Measurements from ENCODE around the gene SLC16A10. TPM values are rescaled to one million over a fixed set of nuclear protein-coding genes. Genes with fewer than 3 reads are reported as not detected.
"Not testable (repeated sequence)": the region's sequence is repeated elsewhere in the genome, so short reads cannot be mapped to it uniquely, and the experiment has no call there.

The SLC16A10 gene
- total RNA-seq, 1 donor from 2014 or later, result 0.02 TPM

DNA sequence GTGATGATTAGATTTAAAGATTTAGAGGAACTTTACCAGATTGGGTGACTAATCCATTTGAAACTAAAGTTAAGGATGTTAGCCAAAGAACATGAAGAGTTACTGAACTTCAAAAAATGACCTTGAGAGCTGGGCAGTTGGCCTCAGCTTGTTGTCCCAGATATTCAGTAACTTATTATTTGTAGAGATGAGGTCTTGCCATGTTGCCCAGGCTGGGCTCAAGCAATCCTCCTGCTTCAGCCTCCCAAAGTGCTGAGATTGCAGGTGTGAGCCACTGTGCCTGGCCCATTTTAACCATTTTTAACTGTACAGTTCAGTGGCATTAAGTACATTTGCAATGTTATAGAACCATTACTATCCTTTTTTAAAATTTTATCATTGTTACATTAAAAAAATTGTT is 161.5 kb downstream of the SLC16A10 start:
- no peaks in the 10 kb centered on the region for H3K9me3 Mint-ChIP-seq (ENCODE audit: low read depth)
- H3K27ac Mint-ChIP-seq (ENCODE audit: unreplicated experiment), result no peak overlapping the region
- H3K27me3 Mint-ChIP-seq (ENCODE audit: low read depth), result peaks cover 1% of the 10 kb centered on the region
- no peaks in the 10 kb centered on the region for H3K4me1 Mint-ChIP-seq (ENCODE audit: low read depth)
- H3K4me3 Mint-ChIP-seq (ENCODE audit: unreplicated experiment), result no peak overlapping the region
- TF ChIP-seq, protein P1, sequence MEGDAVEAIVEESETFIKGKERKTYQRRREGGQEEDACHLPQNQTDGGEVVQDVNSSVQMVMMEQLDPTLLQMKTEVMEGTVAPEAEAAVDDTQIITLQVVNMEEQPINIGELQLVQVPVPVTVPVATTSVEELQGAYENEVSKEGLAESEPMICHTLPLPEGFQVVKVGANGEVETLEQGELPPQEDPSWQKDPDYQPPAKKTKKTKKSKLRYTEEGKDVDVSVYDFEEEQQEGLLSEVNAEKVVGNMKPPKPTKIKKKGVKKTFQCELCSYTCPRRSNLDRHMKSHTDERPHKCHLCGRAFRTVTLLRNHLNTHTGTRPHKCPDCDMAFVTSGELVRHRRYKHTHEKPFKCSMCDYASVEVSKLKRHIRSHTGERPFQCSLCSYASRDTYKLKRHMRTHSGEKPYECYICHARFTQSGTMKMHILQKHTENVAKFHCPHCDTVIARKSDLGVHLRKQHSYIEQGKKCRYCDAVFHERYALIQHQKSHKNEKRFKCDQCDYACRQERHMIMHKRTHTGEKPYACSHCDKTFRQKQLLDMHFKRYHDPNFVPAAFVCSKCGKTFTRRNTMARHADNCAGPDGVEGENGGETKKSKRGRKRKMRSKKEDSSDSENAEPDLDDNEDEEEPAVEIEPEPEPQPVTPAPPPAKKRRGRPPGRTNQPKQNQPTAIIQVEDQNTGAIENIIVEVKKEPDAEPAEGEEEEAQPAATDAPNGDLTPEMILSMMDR (IDR thresholded peaks at IDR 0.05), result no peak
- no peak for DNase-seq (ENCODE audit: low spot score)
- H3K36me3 Mint-ChIP-seq (ENCODE audit: low read depth), result no peaks in the 10 kb centered on the region

DNA sequence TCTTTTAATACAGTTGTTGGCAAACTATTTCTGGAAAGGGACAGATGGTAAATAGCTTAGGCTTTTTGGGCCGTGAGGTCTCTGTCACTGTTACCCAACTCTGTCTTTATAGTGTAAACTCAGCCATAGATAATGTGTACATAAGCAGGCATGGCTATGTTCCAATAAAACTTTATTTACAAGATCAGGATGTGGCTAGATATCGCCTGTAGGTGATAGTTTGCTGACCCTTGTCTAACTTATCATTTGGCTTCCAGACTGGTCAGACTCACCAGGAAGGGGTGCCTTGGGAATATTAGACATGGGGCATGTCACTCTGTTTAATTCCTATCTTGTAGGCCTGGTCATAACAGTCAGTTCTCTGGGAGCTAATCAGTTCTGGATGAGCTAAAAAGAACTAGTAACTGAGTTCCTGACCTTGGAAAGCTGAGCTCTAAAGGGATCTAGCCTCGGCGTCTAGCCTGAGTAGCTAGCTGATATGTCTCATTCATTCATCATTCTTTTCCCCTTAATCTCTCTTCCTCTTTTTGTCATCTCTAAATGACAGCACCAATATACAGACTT is 163.6 kb downstream of the SLC16A10 start:
- peaks cover 14% of the 10 kb centered on the region for H3K27me3 Mint-ChIP-seq (ENCODE audit: low read depth)
- no peak for DNase-seq (ENCODE audit: low spot score)
- H3K9me3 Mint-ChIP-seq (ENCODE audit: low read depth), result no peaks in the 10 kb centered on the region
- TF ChIP-seq, protein P1 (IDR thresholded peaks at IDR 0.05), result no peak
- no peak overlapping the region for H3K27ac Mint-ChIP-seq (ENCODE audit: unreplicated experiment)
- no peaks in the 10 kb centered on the region for H3K4me1 Mint-ChIP-seq (ENCODE audit: low read depth)
- H3K4me3 Mint-ChIP-seq (ENCODE audit: unreplicated experiment), result no peak overlapping the region
- no peaks in the 10 kb centered on the region for H3K36me3 Mint-ChIP-seq (ENCODE audit: low read depth)

DNA sequence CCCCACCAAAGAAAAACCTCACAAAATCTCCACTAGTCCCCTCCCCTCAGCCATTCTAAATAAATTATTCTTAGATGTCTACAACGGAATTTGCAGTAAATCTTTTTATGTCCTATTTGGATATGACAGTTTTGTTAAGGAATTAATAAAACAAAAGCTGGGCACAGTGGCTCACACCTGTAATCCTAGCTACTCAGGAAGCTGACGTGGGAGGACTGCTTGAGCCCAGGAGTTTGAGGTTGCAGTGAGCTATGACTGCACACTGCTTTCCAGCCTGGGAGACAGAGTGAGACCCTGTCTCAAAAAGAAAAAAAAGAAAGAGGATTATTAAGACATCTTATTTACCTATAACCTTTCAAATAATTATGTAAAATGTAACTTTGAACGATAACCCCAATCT is 165.4 kb downstream of the SLC16A10 start:
- H3K27me3 Mint-ChIP-seq (ENCODE audit: low read depth), result peaks cover 18% of the 10 kb centered on the region
- TF ChIP-seq, protein P1 (IDR thresholded peaks at IDR 0.05), result no peak
- no peak overlapping the region for H3K4me3 Mint-ChIP-seq (ENCODE audit: unreplicated experiment)
- H3K36me3 Mint-ChIP-seq (ENCODE audit: low read depth), result no peaks in the 10 kb centered on the region
- no peaks in the 10 kb centered on the region for H3K4me1 Mint-ChIP-seq (ENCODE audit: low read depth)
- no peaks in the 10 kb centered on the region for H3K9me3 Mint-ChIP-seq (ENCODE audit: low read depth)
- DNase-seq (ENCODE audit: low spot score), result no peak
- H3K27ac Mint-ChIP-seq (ENCODE audit: unreplicated experiment), result no peak overlapping the region

DNA sequence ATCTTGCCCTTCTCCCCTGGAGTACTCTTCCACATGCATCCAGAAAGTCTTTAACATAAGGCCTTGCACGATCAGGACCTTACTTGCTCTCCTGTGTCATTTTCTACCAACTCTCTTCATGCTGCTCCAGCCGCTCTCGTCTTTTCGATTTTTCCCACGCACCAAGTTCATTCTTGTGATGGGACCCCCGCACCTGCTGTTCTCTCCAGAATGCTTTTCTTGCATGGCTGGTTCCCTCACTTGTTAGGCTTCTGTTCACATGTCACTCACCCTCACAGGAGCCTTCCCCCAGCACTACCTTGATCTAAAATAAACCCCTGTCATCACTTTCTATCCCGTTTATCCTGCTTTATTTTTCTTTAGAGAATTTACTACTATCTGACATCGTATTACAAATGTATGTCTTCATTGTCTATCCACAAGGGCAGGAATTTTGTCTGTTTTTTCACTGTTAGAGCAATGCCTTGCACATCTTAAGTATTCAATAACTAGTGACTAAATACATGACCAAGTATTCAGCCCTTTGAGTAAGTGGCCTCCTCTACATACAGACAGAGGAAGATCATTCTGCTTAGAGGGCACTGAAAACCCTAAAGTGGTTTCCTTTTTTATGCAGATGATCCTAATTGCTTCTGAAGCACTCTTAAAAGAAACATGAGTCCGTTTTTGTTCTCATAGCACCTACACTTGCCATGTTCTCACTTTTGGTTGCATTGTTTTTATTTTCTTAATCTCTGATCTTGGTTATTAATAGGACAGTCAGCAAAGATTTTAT is 166.9 kb downstream of the SLC16A10 start:
- Mint-ChIP-seq H3K36me3 (ENCODE audit: low read depth) (no peaks in the 10 kb centered on the region), H3K9me3 (ENCODE audit: low read depth) (no peaks in the 10 kb centered on the region), H3K27ac (ENCODE audit: unreplicated experiment) (no peak overlapping the region), H3K4me1 (ENCODE audit: low read depth) (peaks cover 10% of the 10 kb centered on the region), H3K27me3 (ENCODE audit: low read depth) (peaks cover 18% of the 10 kb centered on the region), H3K4me3 (ENCODE audit: unreplicated experiment) (no peak overlapping the region)
- DNase-seq (ENCODE audit: low spot score), result no peak
- TF ChIP-seq, protein P1 (IDR thresholded peaks at IDR 0.05), result no peak

DNA sequence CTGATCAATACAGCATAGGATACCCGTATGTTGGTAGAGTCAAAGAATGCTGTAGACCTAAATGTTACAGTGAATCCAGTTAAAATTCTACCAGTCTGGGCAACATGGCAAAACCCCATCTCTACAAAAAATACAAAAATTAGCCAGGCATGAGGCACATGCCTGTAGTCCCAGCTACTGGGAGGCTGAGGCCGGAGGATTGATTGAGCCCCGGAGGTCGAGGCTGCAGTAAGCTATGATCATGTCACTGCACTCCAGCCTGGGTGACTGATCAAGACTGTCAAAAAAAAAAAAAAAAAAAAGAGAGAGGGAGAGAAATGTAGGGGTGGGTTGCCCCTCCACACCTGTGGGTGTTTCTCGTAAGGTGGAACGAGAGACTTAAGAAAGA is 167.5 kb downstream of the SLC16A10 start:
- H3K9me3 Mint-ChIP-seq (ENCODE audit: low read depth), result no peaks in the 10 kb centered on the region
- TF ChIP-seq, protein P1 (IDR thresholded peaks at IDR 0.05), result no peak
- peaks cover 18% of the 10 kb centered on the region for H3K27me3 Mint-ChIP-seq (ENCODE audit: low read depth)
- no peak for DNase-seq (ENCODE audit: low spot score)
- no peak overlapping the region for H3K4me3 Mint-ChIP-seq (ENCODE audit: unreplicated experiment)
- peaks cover 13% of the 10 kb centered on the region for H3K4me1 Mint-ChIP-seq (ENCODE audit: low read depth)
- no peaks in the 10 kb centered on the region for H3K36me3 Mint-ChIP-seq (ENCODE audit: low read depth)
- H3K27ac Mint-ChIP-seq (ENCODE audit: unreplicated experiment), result no peak overlapping the region

DNA sequence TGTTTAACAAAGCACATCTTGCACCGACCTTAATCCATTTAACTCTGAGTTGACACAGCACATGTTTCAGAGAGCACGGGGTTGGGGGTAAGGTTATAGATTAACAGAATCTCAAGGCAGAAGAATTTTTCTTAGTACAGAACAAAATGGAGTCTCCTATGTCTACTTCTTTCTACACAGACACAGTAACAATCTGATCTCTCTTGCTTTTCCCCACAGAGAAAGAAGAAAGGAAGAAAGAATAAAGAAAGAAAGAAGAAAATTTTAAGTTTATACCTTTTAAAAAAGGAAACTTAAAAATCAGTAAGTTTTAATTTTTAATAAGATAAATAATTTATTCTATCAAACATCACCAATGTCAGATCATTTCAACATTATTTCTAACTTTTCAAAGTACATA is 168.5 kb downstream of the SLC16A10 start:
- not testable (repeated sequence) for H3K9me3 Mint-ChIP-seq (ENCODE audit: low read depth); H3K36me3 Mint-ChIP-seq (ENCODE audit: low read depth); H3K27ac Mint-ChIP-seq (ENCODE audit: unreplicated experiment); H3K4me3 Mint-ChIP-seq (ENCODE audit: unreplicated experiment); DNase-seq (ENCODE audit: low spot score)
- H3K4me1 Mint-ChIP-seq (ENCODE audit: low read depth), result peaks cover 22% of the 10 kb centered on the region
- peaks cover 18% of the 10 kb centered on the region for H3K27me3 Mint-ChIP-seq (ENCODE audit: low read depth)

All from chondrocyte (in vitro differentiated cells).